HEK293 (cell line): Measurements from ENCODE around the gene NRG2.

ENCODE experiments used
- CTCF ChIA-PET: fragments of 350-600 bp; formaldehyde crosslinking; extraction: SDS; loops from one replicate; lab custom pipeline; 2021; ENCODE audit warnings: antibody characterized with exemption; lab: Yijun Ruan, JAX
- POLR2A ChIA-PET: fragments of 300-600 bp; formaldehyde crosslinking; extraction: SDS; loops from one replicate; lab custom pipeline; 2020; ENCODE audit warnings: antibody characterized with exemption, inconsistent platforms; lab: Yijun Ruan, JAX
- H3K27ac ChIP-seq: fragments of 200-500 bp; sonication (Bioruptor generic); 2 replicates; pipeline ENCODE4 v1.5.1; 2014; ENCODE audit warnings: low read depth, low read length, control low read depth, inconsistent platforms; ENCODE audit errors: extremely low read depth
- H3K36me3 ChIP-seq, 2 experiments: fragments of 200-500 bp in 1 of 2; sonication (Bioruptor generic) in 1 of 2; 1 replicate in 1 of 2; 2 replicates in 1 of 2; pipeline ENCODE4 v1.5.1; 2014 to 2017; ENCODE audit warnings: inconsistent platforms in 2 of 2, low read length in 2 of 2; ENCODE audit not compliant: control insufficient read depth in 2 of 2, insufficient read depth in 1 of 2
- H3K4me1 ChIP-seq: fragments of 200-500 bp; sonication (Bioruptor generic); 2 replicates; pipeline ENCODE4 v1.5.1; 2014; ENCODE audit warnings: mild to moderate bottlenecking, low read length, inconsistent platforms; ENCODE audit not compliant: control insufficient read depth, insufficient read depth
- H3K4me3 ChIP-seq: 2 replicates; pipeline ENCODE4 v1.5.1; 2011; ENCODE audit warnings: low read depth, mild to moderate bottlenecking, control low read depth, low read length, moderate library complexity
- H3K9me3 ChIP-seq: fragments of 200-500 bp; sonication (Bioruptor generic); 2 replicates; pipeline ENCODE4 v1.5.1; 2014; ENCODE audit warnings: low read depth, low read length, inconsistent platforms; ENCODE audit not compliant: control insufficient read depth, insufficient read depth
- EGR2 ChIP-seq: fragments of 450-650 bp; formaldehyde crosslinking; IDR thresholded peaks from 2 replicates; pipeline ENCODE4 v1.5.1; 2016; ENCODE audit warnings: low read depth, missing biosample characterization, missing genetic modification characterization
- FEZF1 ChIP-seq: fragments of 450-650 bp; formaldehyde crosslinking; IDR thresholded peaks from 2 replicates; pipeline ENCODE4 v1.5.1; 2016; ENCODE audit warnings: missing biosample characterization, missing genetic modification characterization
- KLF10 ChIP-seq: fragments of 450-650 bp; IDR thresholded peaks from 2 replicates; pipeline ENCODE4 v1.5.1; 2018; ENCODE audit warnings: missing biosample characterization, mild to moderate bottlenecking, missing genetic modification characterization
- PRDM4 ChIP-seq: fragments of 450-650 bp; formaldehyde crosslinking; IDR thresholded peaks from 2 replicates; pipeline ENCODE4 v1.5.1; 2017; ENCODE audit warnings: missing biosample characterization, missing genetic modification characterization
- TSHZ1 ChIP-seq: fragments of 450-650 bp; formaldehyde crosslinking; IDR thresholded peaks from 2 replicates; pipeline ENCODE4 v1.5.1; 2016; ENCODE audit warnings: missing biosample characterization, missing genetic modification characterization, borderline replicate concordance
- ZBTB10 ChIP-seq: fragments of 450-650 bp; formaldehyde crosslinking; IDR thresholded peaks from 2 replicates; pipeline ENCODE4 v1.5.1; 2016; ENCODE audit warnings: missing biosample characterization, missing genetic modification characterization
- ZBTB21 ChIP-seq: fragments of 450-650 bp; formaldehyde crosslinking; IDR thresholded peaks from 2 replicates; pipeline ENCODE4 v1.5.1; 2017; ENCODE audit warnings: missing biosample characterization, missing genetic modification characterization
- ZBTB8A ChIP-seq: fragments of 450-650 bp; formaldehyde crosslinking; IDR thresholded peaks from 2 replicates; pipeline ENCODE4 v1.5.1; 2016; ENCODE audit warnings: missing biosample characterization, missing genetic modification characterization
- ZEB2 ChIP-seq: fragments of 450-650 bp; formaldehyde crosslinking; IDR thresholded peaks from 2 replicates; pipeline ENCODE4 v1.5.1; 2016; ENCODE audit warnings: missing biosample characterization, missing genetic modification characterization
- ZFHX2 ChIP-seq: fragments of 450-650 bp; formaldehyde crosslinking; conservative IDR thresholded peaks from 2 replicates; pipeline ENCODE4 v1.5.1; 2016; ENCODE audit warnings: missing biosample characterization, missing genetic modification characterization
- ZNF211 ChIP-seq: fragments of 450-650 bp; formaldehyde crosslinking; IDR thresholded peaks from 2 replicates; pipeline ENCODE4 v1.5.1; 2016; ENCODE audit warnings: low read depth, missing biosample characterization, missing genetic modification characterization
- ZNF510 ChIP-seq: fragments of 450-650 bp; formaldehyde crosslinking; IDR thresholded peaks from 2 replicates; pipeline ENCODE4 v1.5.1; 2018; ENCODE audit warnings: mild to moderate bottlenecking, missing genetic modification characterization, missing biosample characterization; ENCODE audit not compliant: insufficient replicate concordance
- ZNF530 ChIP-seq: fragments of 450-650 bp; formaldehyde crosslinking; IDR thresholded peaks from 2 replicates; pipeline ENCODE4 v1.5.1; 2016; ENCODE audit warnings: low read depth, missing biosample characterization, missing genetic modification characterization
- ZNF610 ChIP-seq: fragments of 450-650 bp; formaldehyde crosslinking; IDR thresholded peaks from 2 replicates; pipeline ENCODE4 v1.5.1; 2016; ENCODE audit warnings: missing biosample characterization, missing genetic modification characterization, borderline replicate concordance
- ZNF645 ChIP-seq: fragments of 450-650 bp; formaldehyde crosslinking; IDR thresholded peaks from 2 replicates; pipeline ENCODE4; 2016; ENCODE audit warnings: missing biosample characterization, missing genetic modification characterization
- ZSCAN18 ChIP-seq: fragments of 450-650 bp; formaldehyde crosslinking; IDR thresholded peaks from 2 replicates; pipeline ENCODE4 v1.5.1; 2016; ENCODE audit warnings: missing biosample characterization, missing genetic modification characterization
- ZSCAN4 ChIP-seq: fragments of 450-650 bp; formaldehyde crosslinking; IDR thresholded peaks from 2 replicates; pipeline ENCODE4 v1.5.1; 2017; ENCODE audit warnings: missing biosample characterization, missing genetic modification characterization

NRG2 gene

GRCh38 chr5:140054086-140054689 is 11.1 kb upstream of the NRG2 start (continued):
- TF ChIP-seq ZSCAN18 (tag by site-specific recombination): no peak
- TF ChIP-seq TSHZ1 (tag by site-specific recombination): no peak; the same call in 1 of the 2 replicates
- TF ChIP-seq FEZF1 (tag by site-specific recombination): peak; percentile 52
- TF ChIP-seq ZEB2 (tag by site-specific recombination): no peak
- TF ChIP-seq PRDM4 (tag by site-specific recombination): peak; percentile 88
- TF ChIP-seq, all 188 proteins: peak for 6

- no peaks in the 10 kb centered on the region for H3K36me3 ChIP-seq
- CTCF ChIA-PET: interaction anchor here (0.6 kb wide), 1 partner anchor 12 kb away, joined by 3 read pairs; no protein-coding TSS in a partner anchor
- H3K4me3 ChIP-seq: no peak overlapping the region
- no peak overlapping the region for H3K27ac ChIP-seq
- TF ChIP-seq ZNF530 (tag by site-specific recombination) (no peak), ZSCAN4 (0 out of 2 replicates have a peak, but pooled peaks have one; percentile 30), EGR2 (tag by site-specific recombination) (peak; percentile 24; the same call in 1 of the 2 replicates), ZNF645 (tag by site-specific recombination) (no peak), ZFHX2 (0 out of 2 replicates have a peak, but pooled peaks have one; percentile 37)
- peaks cover 9% of the 10 kb centered on the region for H3K4me1 ChIP-seq
- POLR2A ChIA-PET: no interaction called here
- no peaks in the 10 kb centered on the region for H3K9me3 ChIP-seq
These were observed 8.9 kb upstream of the NRG2 start for GRCh38 chr5:140051950-140052349.

GRCh38 chr5:140049713-140050112 is 6.6 kb upstream of the NRG2 start:
- Histone ChIP-seq H3K27ac (no peak overlapping the region), H3K36me3 (no peaks in the 10 kb centered on the region), H3K4me3 (no peak overlapping the region), H3K4me1 (peaks cover 9% of the 10 kb centered on the region), H3K9me3 (no peaks in the 10 kb centered on the region)
- POLR2A ChIA-PET: no interaction called here
- CTCF ChIA-PET: interaction anchor here (0.6 kb wide), 1 partner anchor 282 kb away, joined by 3 read pairs; no protein-coding TSS in a partner anchor
- TF ChIP-seq ZNF211 (tag by site-specific recombination) (no peak), ZNF510 (tag by site-specific recombination) (no peak), KLF10 (tag by site-specific recombination) (no peak), ZBTB21 (tag by site-specific recombination) (no peak), ZBTB8A (tag by site-specific recombination) (no peak), ZBTB10 (tag by site-specific recombination) (no peak), ZNF610 (tag by site-specific recombination) (no peak)
- TF ChIP-seq, all 188 proteins: peak for 0
